ENCODE data around the gene PALM.

GRCh38 chr19:688992-689391 is 19.7 kb upstream of the PALM start:
- TF ChIP-seq, protein P1, sequence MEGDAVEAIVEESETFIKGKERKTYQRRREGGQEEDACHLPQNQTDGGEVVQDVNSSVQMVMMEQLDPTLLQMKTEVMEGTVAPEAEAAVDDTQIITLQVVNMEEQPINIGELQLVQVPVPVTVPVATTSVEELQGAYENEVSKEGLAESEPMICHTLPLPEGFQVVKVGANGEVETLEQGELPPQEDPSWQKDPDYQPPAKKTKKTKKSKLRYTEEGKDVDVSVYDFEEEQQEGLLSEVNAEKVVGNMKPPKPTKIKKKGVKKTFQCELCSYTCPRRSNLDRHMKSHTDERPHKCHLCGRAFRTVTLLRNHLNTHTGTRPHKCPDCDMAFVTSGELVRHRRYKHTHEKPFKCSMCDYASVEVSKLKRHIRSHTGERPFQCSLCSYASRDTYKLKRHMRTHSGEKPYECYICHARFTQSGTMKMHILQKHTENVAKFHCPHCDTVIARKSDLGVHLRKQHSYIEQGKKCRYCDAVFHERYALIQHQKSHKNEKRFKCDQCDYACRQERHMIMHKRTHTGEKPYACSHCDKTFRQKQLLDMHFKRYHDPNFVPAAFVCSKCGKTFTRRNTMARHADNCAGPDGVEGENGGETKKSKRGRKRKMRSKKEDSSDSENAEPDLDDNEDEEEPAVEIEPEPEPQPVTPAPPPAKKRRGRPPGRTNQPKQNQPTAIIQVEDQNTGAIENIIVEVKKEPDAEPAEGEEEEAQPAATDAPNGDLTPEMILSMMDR (conservative IDR thresholded peaks at IDR 0.05; ENCODE audit: low read length) = no peak
- TF ChIP-seq EZH2phosphoT487 (IDR thresholded peaks at IDR 0.05; ENCODE audit: borderline replicate concordance, low read depth, low read length) = no peak
